Hepatocyte (in vitro differentiated cells): Measurements from ENCODE around the gene UNC5CL.

Experiments
- EZH2 ChIP-seq: fragments of 200-600 bp; sonication (generic); IDR thresholded peaks from 2 replicates; pipeline ENCODE4 v1.6.1; 2016; ENCODE audit warnings: antibody characterized with exemption, mild to moderate bottlenecking, borderline replicate concordance
- EZH2phosphoT487 ChIP-seq: fragments of 200-600 bp; sonication (generic); IDR thresholded peaks from one replicate; pipeline ENCODE4 v1.6.1; 2018; ENCODE audit warnings: antibody characterized with exemption, mild to moderate bottlenecking, low read depth, moderate library complexity; ENCODE audit not compliant: unreplicated experiment, severe bottlenecking

- TF ChIP-seq EZH2phosphoT487: no peak
- no peak for TF ChIP-seq EZH2
Measured at GRCh38 chr6:41036186-41036585, 2.8 kb downstream of the UNC5CL start.
